Stimulated activated CD4-positive, alpha-beta T cell treated with anti-CD3 and anti-CD28 coated beads, Interleukin-4, amount 100 ng/mL, for 24 hours (primary cell): ENCODE measurements around the gene NNAT.
A peak's percentile ranks its signal among the peaks of the same experiment; 100 is the strongest.
"Not testable (repeated sequence)": the region's sequence is repeated elsewhere in the genome, so short reads cannot be mapped to it uniquely, and the experiment has no call there.

ENCODE experiments used
- DNase-seq: peaks from one replicate; pipeline ENCODE4 v3.0.0-alpha.2; 2020

The NNAT gene

DNA sequence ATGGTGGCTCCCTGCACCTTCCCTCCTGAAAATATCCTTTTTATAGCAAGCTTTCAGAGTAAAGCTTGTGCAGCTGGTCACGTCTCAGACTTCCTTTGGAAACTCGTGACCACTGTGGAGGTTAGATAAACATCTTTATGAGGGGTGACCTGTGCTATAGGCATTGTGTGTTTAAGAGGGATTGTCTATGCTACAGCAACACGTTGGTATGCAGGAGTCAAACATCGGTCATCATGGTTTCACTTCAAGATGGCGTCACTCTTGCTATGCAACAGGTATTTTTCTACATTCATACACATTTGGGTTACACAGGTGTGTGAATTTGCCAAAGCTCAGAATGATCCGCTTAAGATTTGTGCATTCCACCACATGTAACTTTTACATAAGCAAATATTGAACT, 21.2 kb downstream of the NNAT start:
- DNase-seq, result no peak

DNA sequence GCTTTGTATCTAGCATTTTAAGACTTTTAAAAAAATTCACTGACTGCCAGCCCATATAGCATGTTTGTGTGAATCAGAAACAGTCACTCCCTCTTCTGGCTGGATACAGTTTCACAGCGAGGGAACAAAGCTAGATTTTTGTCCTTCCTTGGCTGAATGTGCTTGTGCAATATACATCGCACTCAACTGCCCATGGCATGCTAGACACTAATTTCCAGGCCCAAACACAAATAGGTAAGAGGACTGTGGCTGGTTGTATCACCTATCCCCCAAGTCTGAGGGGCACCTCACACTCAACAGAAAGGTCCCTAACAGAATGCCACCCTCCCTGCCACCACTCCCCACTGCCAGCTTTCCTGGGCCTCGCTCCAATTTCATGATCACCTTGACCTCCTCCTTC, 22.8 kb downstream of the NNAT start:
- no peak for DNase-seq

DNA sequence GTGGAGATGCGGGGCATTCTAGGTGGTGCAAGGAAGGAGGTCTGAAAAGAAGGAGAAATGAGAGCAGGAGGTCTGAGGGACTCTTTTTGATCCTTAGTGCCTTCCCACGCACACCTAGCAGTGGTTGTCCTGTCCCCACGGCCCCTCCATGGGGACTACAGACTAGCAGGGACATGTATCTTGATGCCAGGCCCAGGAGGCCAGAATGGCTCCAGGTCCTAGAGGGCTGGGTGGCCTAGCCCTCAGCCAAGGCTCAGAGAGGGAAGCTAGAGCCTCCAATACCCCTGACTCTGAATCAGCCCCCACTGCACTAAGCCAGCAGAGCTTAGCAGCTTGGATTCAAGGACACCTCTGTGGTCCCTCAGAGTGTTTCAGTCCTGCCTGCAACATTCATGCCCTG, 23.3 kb downstream of the NNAT start:
- no peak for DNase-seq

DNA sequence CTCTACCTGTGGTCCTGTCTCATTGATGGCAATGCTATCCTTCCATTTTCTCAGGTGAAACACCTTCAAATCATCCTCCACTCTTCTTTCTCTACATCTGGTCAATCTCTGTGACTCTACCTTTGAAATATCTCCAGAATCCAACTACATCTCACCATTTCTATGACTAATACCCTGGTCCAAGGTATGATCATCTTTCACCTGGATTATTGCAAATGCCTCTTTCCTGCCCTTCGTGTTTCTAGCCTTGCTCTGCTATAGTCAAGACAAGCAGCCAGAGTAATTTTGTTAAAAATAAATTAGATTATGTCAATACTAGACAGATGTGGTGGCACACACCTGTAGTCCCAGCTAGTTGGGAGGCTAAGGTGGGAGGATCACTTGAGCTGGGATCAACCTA, 24.5 kb downstream of the NNAT start:
- no peak for DNase-seq

DNA sequence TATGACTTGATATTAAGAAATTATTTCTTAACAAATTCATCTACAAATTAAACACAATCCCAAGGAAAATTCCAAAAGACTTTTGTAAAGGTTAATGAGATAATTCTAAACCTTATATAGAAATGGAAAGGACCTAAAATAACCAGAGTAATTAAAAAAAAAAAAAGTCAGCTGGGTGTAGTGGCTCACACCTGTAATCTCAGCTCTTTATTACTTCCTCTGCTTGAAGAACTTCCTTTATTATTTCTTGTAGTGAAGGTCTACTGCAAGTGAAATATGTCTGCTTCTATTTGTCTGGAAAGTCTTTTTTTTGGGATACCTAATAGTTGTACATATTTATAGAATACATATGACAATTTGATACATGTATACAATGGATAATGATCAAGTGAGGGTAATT, 26.9 kb downstream of the NNAT start:
- DNase-seq, result no peak

DNA sequence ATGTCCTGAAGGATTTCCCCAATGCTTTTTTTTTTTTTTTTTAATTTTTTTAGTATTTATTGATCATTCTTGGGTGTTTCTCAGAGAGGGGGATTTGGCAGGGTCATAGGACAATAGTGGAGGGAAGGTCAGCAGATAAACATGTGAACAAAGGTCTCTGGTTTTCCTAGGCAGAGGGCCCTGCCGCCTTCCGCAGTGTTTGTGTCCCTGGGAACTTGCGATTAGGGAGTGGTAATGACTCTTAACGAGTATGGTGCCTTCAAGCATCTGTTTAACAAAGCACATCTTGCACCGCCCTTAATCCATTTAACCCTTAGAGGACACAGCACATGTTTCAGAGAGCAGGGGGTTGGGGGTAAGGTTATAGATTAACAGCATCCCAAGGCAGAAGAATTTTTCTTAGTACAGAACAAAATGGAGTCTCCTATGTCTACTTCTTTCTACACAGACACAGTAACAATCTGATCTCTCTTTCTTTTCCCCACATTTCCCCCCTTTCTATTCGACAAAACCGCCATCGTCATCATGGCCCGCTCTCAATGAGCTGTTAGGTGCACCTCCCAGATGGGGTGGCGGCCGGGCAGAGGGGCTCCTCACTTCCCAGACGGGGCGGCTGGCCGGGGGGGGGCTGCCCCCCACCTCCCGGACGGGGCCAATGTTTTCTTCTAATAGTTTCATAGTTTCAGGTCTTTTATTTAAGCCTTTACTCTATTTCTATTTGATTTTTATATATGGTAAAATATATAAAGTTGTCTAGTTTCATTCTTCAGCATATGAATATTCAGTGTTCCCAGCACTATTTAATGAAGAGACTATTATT, 29.3 kb downstream of the NNAT start:
- DNase-seq, result not testable (repeated sequence)

GRCh38 chr20:37551660-37552059, 30.6 kb downstream of the NNAT start:
- not testable (repeated sequence) for DNase-seq

DNA sequence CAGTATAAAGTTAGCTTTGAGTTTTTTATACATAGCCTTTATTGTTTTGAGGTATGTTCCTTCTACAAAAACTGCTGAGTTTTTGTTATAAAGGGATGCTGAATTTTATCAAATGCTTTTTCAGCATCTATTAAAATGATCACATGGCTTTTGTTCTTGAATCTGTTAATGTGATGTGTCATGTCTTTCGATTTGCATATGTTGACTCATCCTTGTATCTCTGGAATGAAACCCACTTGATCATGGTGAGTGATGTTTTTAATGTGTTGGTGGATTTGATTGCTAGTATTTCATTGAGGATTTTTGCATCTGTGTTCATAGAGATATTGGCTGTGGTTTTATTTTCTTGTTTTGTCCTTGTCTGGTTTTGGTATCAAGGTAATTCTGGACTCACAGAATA, 31.4 kb downstream of the NNAT start:
- DNase-seq, result no peak

GRCh38 chr20:37554721-37555298, 33.8 kb downstream of the NNAT start:
- not testable (repeated sequence) for DNase-seq

- DNase-seq, result no peak
Observed at GRCh38 chr20:37556538-37556937, 35.5 kb downstream of the NNAT start.

DNA sequence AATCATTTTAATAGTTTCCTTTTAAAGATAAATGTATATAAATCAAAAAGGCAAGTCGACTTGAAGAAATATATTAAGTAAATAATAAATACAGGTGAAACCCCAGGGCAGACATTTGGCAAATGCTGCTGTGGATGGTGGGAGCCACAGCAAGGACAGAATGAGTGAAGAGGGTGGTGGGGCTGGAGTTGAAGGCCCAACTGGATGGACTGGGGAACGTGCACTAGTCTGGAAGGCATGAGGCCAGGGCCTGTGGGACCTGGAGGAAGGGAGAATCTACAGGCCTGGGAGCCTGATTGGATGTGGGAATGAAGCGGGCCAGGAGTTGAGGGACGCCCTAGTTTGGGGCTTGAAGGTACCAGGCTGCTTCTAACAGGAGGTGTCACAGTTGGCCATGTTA, 37.3 kb downstream of the NNAT start:
- no peak for DNase-seq

DNA sequence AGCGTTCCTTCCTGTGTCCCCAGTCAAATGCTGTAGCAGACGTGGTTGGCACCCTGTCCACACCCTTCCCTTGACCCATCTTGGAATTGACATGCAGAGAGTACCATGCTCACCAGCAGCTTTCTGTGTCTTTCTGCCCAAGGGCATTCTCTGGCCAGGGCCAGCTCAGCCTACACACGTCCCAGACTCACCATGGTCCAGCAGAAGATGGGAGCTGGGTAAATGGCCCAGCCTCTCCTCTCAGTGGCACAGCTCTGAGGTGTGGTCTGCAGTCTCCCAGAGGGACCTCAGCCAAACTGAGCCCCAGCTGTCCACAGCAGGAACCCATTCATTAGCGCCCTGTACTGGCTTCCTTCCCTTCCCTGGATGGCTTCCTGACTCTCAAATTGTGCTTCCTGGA, 37.7 kb downstream of the NNAT start:
- DNase-seq, result no peak

DNA sequence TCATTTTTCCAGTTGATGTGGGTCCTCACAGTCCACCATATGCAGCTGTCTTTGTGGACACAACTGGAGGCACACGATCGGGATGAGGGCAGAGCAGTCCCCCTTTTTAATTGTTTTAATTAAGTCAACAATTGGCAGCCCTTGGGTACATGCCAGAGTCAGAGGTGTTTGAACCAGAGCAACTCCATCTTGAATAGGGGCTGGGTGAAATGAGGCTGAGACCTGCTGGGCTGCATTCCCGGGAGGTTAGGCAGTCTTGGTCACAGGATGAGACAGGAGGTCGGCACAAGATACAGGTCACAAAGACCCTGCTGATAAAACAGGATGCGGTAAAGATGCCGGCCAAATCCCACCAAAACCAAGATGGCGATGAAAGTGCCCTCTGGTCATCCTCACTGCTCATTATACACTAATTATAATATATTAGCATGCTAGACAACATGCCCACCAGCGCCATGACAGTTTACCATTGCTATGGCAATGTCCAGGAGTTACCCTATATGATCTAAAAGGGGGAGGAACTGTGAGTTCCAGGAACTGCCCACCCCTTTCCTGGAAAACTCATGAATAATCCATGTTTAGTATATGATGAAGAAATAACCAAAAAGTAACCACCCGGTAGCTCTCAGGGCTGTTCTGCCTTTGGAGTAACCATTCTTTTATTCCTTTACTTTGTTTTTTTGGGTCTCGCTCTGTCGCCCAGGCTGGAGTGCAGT, 38.4 kb downstream of the NNAT start:
- DNase-seq, result no peak

- no peak for DNase-seq
Observed at GRCh38 chr20:37560629-37561028, 39.6 kb downstream of the NNAT start.

DNA sequence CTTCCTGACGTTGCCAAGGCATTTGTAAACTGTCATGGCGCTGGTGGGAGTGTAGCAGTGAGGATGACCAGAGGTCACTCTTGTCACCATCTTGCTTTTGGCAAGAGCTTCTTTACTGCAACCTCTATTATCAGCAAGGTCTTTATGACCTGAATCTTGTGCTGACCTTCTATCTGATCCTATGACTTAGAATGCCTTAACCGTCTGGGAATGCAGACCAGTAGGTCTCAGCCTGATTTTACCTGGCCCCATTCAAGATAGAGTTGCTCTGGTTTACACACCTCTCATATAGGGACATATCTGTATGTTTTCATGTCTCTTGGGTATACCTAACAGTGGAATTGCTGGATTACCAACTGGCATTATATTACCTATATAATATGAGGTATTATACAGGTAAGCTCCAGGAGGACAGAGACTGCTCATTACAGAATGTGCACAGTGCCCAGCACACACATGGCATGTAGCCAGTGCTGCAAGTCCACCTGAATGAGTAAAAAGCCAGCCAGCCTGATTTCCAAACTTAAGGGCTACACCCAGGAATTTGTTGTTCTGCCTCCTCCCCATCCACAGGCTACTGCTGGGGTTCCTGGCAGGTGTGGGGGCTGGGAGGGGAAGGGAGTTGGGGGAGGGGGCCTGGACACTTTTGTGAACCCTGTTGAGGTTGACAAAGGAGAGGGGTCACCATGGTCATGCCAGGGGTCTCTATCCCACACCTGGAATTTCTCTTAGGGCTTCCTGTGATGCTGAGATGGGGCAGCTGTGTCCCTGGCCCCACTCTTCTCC, 41.8 kb downstream of the NNAT start:
- no peak for DNase-seq

DNA sequence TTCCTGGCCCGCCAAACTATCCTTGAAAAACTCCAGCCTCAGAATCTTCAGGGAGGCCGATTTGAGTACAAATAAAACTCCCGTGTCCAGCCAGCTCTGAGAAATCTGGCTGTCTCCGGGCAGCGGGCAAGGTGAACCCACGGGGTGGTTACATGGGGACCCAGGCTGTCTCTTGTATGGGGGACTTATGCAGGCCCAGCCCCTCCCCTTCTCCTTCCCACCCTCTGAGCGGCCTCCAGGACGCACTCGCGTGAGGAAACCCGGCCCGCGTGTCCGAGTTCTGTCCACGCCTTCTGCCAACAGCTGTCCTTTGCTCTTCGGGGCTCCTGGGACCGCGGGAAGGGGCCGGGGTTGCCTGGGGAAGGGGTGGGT, 43.0 kb downstream of the NNAT start:
- no peak for DNase-seq

DNA sequence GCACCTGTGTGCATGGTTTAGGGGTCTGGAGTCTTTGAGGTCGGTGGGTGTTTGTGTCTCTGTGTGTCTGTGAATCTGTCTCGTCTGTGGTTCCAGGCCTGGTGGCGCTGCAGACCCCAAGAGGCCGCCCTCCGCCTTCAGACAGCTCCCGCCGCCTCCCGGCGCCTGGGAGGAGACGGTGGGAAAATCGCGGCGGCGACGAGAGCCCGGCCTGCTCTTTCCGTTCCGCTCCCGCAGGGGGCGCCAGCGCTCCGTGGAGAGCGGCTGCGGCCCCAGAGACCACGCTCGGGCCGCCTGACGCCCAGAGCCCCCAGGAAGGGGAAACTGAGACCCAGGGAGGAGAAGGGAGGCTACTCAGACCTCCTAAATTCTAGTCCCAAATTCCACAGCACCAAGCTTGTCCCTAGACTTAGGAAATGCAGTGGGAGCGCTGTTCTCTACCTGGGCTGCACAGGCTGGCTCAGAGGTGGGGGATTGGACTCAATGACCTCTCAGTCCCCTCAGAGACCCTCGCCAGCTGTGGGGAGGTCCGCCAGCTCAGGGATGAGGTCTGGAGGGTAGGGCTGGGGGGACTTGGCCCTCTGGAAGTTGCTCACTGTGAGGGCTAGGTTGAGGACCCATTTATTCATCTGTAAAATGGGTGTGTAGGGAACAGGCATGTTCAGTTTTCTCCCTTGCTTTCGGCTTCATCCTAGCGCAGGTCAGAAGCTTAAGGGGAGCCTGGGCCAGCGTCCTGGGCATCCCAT, 43.5 kb downstream of the NNAT start:
- peak; percentile 35 for DNase-seq

DNA sequence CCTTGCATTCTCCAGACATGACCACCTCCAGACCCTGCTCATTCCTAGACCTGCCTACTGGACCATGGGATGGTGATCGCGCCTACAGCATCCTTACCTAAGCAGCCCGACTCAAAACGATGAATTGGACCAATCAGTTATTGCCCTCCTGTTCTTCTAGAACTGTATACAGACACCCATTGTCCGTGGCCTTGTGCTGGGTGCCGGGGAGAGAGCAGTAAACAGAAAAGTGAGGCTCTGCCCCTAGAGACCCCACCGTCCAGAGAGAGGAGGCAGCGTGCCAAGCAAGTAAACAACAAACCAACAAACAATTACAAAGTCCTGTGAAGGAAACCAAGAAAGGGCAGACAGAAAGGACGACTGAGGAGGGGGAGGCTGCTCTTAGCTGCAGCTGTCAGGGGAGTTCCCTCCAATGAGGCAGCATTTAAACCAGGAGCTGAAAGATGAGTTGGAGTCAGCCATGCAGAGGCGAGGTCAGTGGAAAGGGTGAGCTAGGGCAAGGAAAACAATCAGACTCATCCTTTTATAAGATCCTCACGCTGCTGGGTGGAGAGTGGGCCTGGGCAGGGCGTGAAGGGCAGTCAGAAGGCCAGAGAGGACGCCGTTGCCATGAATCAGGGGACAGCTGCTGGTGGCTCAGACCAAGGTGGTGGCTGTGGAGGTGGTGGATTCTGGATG, 44.2 kb downstream of the NNAT start:
- DNase-seq, result no peak

DNA sequence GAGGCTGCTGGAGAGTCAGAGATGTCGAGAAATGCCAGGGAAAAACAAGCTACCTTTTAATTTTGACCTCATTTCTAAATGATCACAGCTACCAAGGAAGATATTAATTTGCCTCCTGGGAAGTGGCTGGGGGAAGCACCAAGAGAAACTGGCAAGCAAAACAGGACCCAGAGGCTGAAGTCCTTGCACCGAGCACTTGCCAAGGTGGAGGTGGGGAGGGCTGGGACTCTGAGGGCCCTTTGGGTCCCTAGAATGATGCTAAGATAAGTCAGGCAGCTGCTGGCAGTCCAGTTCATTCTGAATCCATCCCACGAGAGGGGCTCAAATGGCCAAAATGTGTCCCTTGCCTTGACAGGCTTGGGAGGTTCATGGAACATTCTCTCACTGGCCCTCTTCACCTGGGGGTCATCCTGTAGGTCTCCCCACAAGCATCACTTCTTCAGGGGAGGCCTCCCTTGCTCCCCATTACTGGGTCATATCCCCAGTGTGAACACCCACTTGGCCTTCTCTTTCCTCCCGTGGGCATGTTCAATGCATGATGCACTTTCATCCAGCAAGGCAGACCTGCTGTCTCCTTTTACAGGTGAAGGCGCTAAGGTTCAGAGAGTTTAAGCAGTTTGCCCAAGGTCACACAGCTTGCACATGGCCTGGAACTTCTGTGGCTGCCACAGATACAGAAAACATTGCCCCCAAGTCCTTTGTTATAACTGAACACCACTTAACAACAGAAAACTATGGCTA, 45.7 kb downstream of the NNAT start:
- no peak for DNase-seq

GRCh38 chr20:37567331-37567665, 46.2 kb downstream of the NNAT start:
- DNase-seq, result no peak
